Measurements from ENCODE around the gene LRRC36.

Gene LRRC36

DNA sequence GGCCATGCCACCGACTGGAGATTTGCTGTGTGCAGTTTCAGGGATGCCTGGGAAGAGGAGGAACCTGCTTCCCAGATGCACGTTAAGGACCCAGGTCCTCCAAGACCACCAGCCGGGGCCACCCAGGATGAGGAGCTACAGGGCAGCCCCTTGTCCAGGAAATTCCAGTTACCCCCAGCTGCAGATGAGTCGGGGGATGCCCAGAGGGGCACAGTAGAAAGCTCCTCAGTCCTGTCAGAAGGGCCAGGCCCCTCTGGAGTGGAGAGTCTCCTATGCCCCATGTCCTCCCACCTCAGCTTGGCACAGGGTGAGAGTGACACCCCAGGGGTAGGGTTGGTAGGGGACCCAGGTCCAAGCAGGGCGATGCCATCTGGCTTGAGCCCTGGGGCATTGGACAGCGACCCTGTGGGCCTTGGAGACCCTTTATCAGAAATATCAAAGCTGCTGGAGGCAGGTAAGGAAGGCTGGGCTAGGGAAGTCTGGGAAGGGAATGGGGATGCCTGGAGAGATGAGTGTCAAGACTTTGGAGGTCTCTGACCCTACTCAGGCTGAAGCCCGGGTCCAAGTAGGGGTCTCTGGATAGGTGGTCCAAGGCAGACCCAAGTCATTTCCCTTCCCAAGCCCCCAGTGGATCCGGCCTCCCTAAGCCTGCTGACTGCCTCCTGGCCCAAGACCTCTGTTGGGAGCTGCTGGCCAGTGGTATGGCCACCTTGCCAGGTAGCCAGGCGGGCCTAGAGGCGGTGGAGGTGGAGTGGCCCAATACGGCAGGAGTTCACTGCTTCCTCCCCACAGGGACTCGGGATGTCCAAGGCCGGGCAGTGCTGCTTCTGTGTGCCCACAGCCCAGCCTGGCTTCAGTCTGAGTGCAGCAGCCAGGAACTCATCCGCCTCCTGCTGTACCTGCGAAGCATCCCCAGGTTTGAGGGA is 46.3 kb upstream of the LRRC36 start:
- peaks cover 13% of the 10 kb centered on the region for H3K4me1 ChIP-seq (ENCODE audit: control insufficient read depth, low read length)
- H3K9me2 ChIP-seq (replicated peaks; ENCODE audit: control insufficient read depth, low read length) = no peaks in the 10 kb centered on the region
- H3K4me2 ChIP-seq (ENCODE audit: low read length) = no peak overlapping the region
- H3K27ac ChIP-seq (ENCODE audit: low read depth, low read length) = no peak overlapping the region
- no peaks in the 10 kb centered on the region for H3K9me3 ChIP-seq (ENCODE audit: control insufficient read depth, insufficient read depth, low read length)
- no peak for TF ChIP-seq EZH2phosphoT487 (IDR thresholded peaks at IDR 0.05; ENCODE audit: borderline replicate concordance, low read length)
- TF ChIP-seq, protein P1, sequence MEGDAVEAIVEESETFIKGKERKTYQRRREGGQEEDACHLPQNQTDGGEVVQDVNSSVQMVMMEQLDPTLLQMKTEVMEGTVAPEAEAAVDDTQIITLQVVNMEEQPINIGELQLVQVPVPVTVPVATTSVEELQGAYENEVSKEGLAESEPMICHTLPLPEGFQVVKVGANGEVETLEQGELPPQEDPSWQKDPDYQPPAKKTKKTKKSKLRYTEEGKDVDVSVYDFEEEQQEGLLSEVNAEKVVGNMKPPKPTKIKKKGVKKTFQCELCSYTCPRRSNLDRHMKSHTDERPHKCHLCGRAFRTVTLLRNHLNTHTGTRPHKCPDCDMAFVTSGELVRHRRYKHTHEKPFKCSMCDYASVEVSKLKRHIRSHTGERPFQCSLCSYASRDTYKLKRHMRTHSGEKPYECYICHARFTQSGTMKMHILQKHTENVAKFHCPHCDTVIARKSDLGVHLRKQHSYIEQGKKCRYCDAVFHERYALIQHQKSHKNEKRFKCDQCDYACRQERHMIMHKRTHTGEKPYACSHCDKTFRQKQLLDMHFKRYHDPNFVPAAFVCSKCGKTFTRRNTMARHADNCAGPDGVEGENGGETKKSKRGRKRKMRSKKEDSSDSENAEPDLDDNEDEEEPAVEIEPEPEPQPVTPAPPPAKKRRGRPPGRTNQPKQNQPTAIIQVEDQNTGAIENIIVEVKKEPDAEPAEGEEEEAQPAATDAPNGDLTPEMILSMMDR (IDR thresholded peaks at IDR 0.05; ENCODE audit: low read depth, low read length, poor library complexity, severe bottlenecking) = no peak
- no peaks in the 10 kb centered on the region for H3K27me3 ChIP-seq (ENCODE audit: control insufficient read depth, low read length)
- H3K36me3 ChIP-seq (ENCODE audit: control insufficient read depth, low read length) = peaks cover 12% of the 10 kb centered on the region
- H3K4me3 ChIP-seq (ENCODE audit: low read length) = no peak overlapping the region
- peaks cover 13% of the 10 kb centered on the region for H3K79me2 ChIP-seq (ENCODE audit: control insufficient read depth, low read length)
- no peaks in the 10 kb centered on the region for H3F3A ChIP-seq (ENCODE audit: control insufficient read depth, insufficient read depth)
- no peaks in the 10 kb centered on the region for H4K20me1 ChIP-seq (ENCODE audit: control insufficient read depth, insufficient read depth, low read depth, low read length)

- Histone ChIP-seq H3K27me3 (ENCODE audit: control insufficient read depth, low read length) (no peaks in the 10 kb centered on the region), H3K4me2 (ENCODE audit: low read length) (no peak overlapping the region), H3K79me2 (ENCODE audit: control insufficient read depth, low read length) (peaks cover 13% of the 10 kb centered on the region), H3F3A (ENCODE audit: control insufficient read depth, insufficient read depth) (no peaks in the 10 kb centered on the region), H4K20me1 (ENCODE audit: control insufficient read depth, insufficient read depth, low read depth, low read length) (no peaks in the 10 kb centered on the region), H3K9me3 (ENCODE audit: control insufficient read depth, insufficient read depth, low read length) (no peaks in the 10 kb centered on the region), H3K36me3 (ENCODE audit: control insufficient read depth, low read length) (peaks cover 9% of the 10 kb centered on the region; the same call in 1 of the 2 replicates), H3K9me2 (replicated peaks; ENCODE audit: control insufficient read depth, low read length) (no peaks in the 10 kb centered on the region), H3K4me3 (ENCODE audit: low read length) (no peak overlapping the region), H3K4me1 (ENCODE audit: control insufficient read depth, low read length) (peaks cover 13% of the 10 kb centered on the region), H3K27ac (ENCODE audit: low read depth, low read length) (no peak overlapping the region)
- TF ChIP-seq, protein P1 (IDR thresholded peaks at IDR 0.05; ENCODE audit: low read depth, low read length, poor library complexity, severe bottlenecking) = no peak
- no peak for TF ChIP-seq EZH2phosphoT487 (IDR thresholded peaks at IDR 0.05; ENCODE audit: borderline replicate concordance, low read length)
Measured at GRCh38 chr16:67281536-67282446, 44.8 kb upstream of the LRRC36 start.

DNA sequence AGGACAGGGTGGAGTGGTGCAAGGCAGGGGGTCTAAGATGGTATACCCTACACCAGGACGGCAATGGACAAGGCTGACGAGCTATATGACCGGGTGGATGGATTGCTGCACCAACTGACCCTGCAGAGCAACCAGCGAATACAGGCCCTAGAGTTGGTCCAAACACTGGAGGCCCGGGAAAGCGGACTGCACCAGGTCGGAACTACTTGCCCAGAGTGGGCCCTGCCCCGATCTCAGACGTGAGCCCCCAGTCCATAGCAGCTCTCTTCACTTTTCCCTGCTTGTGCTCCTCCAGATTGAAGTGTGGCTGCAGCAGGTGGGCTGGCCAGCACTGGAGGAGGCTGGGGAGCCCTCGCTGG is 44.2 kb upstream of the LRRC36 start:
- no peak for TF ChIP-seq EZH2phosphoT487 (IDR thresholded peaks at IDR 0.05; ENCODE audit: borderline replicate concordance, low read length)
- TF ChIP-seq, protein P1 (IDR thresholded peaks at IDR 0.05; ENCODE audit: low read depth, low read length, poor library complexity, severe bottlenecking) = no peak
- Histone ChIP-seq H4K20me1 (ENCODE audit: control insufficient read depth, insufficient read depth, low read depth, low read length) (no peaks in the 10 kb centered on the region), H3K27me3 (ENCODE audit: control insufficient read depth, low read length) (no peaks in the 10 kb centered on the region), H3K4me3 (ENCODE audit: low read length) (no peak overlapping the region), H3K9me2 (replicated peaks; ENCODE audit: control insufficient read depth, low read length) (no peaks in the 10 kb centered on the region), H3K27ac (ENCODE audit: low read depth, low read length) (no peak overlapping the region), H3K4me1 (ENCODE audit: control insufficient read depth, low read length) (peaks cover 13% of the 10 kb centered on the region), H3K36me3 (ENCODE audit: control insufficient read depth, low read length) (0 out of 2 replicates have a peak, but pooled peaks cover 4% of the 10 kb centered on the region), H3K4me2 (ENCODE audit: low read length) (no peak overlapping the region), H3K79me2 (ENCODE audit: control insufficient read depth, low read length) (peaks cover 13% of the 10 kb centered on the region), H3K9me3 (ENCODE audit: control insufficient read depth, insufficient read depth, low read length) (no peaks in the 10 kb centered on the region), H3F3A (ENCODE audit: control insufficient read depth, insufficient read depth) (no peaks in the 10 kb centered on the region)
